GM12801 (cell line): ENCODE data around the gene SCAMP1.

ENCODE experiments used
- CTCF ChIP-seq: IDR thresholded peaks from one replicate; pipeline ENCODE4 v1.5.1; 2011; ENCODE audit warnings: control low read depth; ENCODE audit not compliant: insufficient read length; ENCODE audit errors: extremely low read depth

SCAMP1 gene

GRCh38 chr5:78527925-78528324 is 167.5 kb downstream of the SCAMP1 start:
- no peak for TF ChIP-seq CTCF
